A204.1 (cell line): Measurements from ENCODE around the gene EIF4E1B.

Experiments used
- FAIRE-seq: peaks from 2 replicates; lab custom pipeline; 2012; peaks lifted over from hg19 to GRCh38; lab: Jason Lieb, UNC

The EIF4E1B gene

GRCh38 chr5:176664479-176664878 is 34.0 kb downstream of the EIF4E1B start:
- no peak for FAIRE-seq

- no peak for FAIRE-seq
Measured at GRCh38 chr5:176664886-176665285, 34.4 kb downstream of the EIF4E1B start.

GRCh38 chr5:176665517-176665916 is 35.0 kb downstream of the EIF4E1B start:
- FAIRE-seq, result no peak

- no peak for FAIRE-seq
Measured at GRCh38 chr5:176667637-176668036, 37.2 kb downstream of the EIF4E1B start.

- FAIRE-seq, result no peak
Measured at GRCh38 chr5:176670449-176670848, 40.0 kb downstream of the EIF4E1B start.

GRCh38 chr5:176671399-176671798 is 40.9 kb downstream of the EIF4E1B start:
- FAIRE-seq, result no peak

- no peak for FAIRE-seq
Measured at GRCh38 chr5:176671890-176672747, 41.6 kb downstream of the EIF4E1B start.

- FAIRE-seq, result no peak
Measured at GRCh38 chr5:176673651-176674583, 43.4 kb downstream of the EIF4E1B start.

GRCh38 chr5:176674799-176675198 is 44.3 kb downstream of the EIF4E1B start:
- no peak for FAIRE-seq

GRCh38 chr5:176675676-176676360 is 45.3 kb downstream of the EIF4E1B start:
- FAIRE-seq, result no peak

GRCh38 chr5:176676361-176676824 is 45.9 kb downstream of the EIF4E1B start:
- FAIRE-seq, result no peak

- no peak for FAIRE-seq
Measured at GRCh38 chr5:176677209-176677939, 46.9 kb downstream of the EIF4E1B start.

GRCh38 chr5:176678584-176678983 is 48.1 kb downstream of the EIF4E1B start:
- FAIRE-seq, result no peak

GRCh38 chr5:176679365-176680225 is 49.1 kb downstream of the EIF4E1B start:
- FAIRE-seq, result no peak

GRCh38 chr5:176680226-176680563 is 49.7 kb downstream of the EIF4E1B start:
- FAIRE-seq, result no peak

GRCh38 chr5:176682016-176682531 is 51.6 kb downstream of the EIF4E1B start:
- FAIRE-seq, result no peak

- no peak for FAIRE-seq
Measured at GRCh38 chr5:176685010-176685409, 54.5 kb downstream of the EIF4E1B start.

- FAIRE-seq, result no peak
Measured at GRCh38 chr5:176687247-176687646, 56.8 kb downstream of the EIF4E1B start.

- FAIRE-seq, result no peak
Measured at GRCh38 chr5:176687881-176688280, 57.4 kb downstream of the EIF4E1B start.

- FAIRE-seq, result no peak
Measured at GRCh38 chr5:176690911-176691310, 60.4 kb downstream of the EIF4E1B start.

GRCh38 chr5:176691524-176691923 is 61.0 kb downstream of the EIF4E1B start:
- no peak for FAIRE-seq
